GM10266 (cell line): ENCODE measurements around the gene FUS.

ENCODE experiments used
- DNase-seq: peaks from one replicate; pipeline ENCODE4 v3.0.0; 2012; ENCODE audit errors: extremely low spot score
- TF ChIP-seq, protein P1 (sequence below): IDR thresholded peaks from 2 replicates; pipeline ENCODE4 v1.5.1; 2012; ENCODE audit warnings: mild to moderate bottlenecking, low read depth; ENCODE audit not compliant: control insufficient read depth, insufficient read depth; ENCODE audit errors: missing control alignments

The FUS gene

DNA sequence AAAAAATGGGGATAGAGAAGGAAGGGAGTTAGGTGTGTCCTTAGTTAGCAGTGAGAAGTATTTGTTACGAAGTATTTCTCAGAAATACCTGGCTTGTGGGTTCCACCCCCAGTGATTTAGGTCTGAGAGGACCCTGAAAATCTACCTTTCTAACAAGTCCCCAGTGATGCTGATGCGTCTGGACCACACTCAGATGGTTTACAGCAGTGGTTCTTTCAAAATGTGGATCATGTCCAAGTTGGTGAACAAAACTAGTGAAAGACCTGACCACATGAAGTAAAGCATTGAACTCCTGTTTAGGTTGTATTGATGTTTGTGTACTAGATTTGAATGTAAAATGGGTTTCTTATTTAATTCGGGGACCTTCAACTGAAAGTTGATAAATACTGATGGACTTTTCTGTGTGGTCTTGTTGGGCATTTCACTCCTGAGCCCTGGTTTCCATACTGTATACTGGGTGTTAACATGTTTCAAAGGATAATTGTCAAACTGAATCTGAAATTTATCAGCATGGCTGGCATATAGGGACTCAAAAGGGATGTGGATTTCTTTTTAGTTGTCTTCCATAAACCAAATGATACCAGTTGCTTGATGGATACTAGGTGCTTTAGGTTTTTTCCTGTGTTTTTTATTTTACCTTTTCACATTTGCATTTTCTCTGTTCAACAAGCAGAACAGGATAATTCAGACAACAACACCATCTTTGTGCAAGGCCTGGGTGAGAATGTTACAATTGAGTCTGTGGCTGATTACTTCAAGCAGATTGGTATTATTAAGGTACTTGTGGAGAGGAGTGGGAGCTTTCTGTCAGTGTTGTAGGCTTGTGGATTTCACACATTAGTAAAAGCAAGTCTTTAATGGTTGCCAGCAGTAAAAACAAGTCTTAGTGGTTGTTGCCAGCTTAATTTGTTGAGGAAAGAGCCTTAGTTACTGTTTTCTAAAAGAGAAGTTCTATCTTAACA is 8.8 kb downstream of the FUS start:
- TF ChIP-seq, protein P1, sequence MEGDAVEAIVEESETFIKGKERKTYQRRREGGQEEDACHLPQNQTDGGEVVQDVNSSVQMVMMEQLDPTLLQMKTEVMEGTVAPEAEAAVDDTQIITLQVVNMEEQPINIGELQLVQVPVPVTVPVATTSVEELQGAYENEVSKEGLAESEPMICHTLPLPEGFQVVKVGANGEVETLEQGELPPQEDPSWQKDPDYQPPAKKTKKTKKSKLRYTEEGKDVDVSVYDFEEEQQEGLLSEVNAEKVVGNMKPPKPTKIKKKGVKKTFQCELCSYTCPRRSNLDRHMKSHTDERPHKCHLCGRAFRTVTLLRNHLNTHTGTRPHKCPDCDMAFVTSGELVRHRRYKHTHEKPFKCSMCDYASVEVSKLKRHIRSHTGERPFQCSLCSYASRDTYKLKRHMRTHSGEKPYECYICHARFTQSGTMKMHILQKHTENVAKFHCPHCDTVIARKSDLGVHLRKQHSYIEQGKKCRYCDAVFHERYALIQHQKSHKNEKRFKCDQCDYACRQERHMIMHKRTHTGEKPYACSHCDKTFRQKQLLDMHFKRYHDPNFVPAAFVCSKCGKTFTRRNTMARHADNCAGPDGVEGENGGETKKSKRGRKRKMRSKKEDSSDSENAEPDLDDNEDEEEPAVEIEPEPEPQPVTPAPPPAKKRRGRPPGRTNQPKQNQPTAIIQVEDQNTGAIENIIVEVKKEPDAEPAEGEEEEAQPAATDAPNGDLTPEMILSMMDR: no peak
- no peak for DNase-seq

DNA sequence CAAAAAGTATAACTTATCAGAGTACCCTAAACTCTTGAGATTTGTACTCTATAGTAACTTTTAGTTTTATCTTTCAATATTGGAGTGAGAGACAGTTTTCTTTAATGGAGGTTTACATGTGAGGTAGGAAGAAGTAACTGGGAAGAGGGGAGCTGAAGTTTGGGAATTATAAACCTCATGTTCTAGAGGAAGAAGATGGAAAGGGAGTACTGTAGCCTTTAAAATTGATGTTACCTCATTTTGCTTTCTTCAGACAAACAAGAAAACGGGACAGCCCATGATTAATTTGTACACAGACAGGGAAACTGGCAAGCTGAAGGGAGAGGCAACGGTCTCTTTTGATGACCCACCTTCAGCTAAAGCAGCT is 9.5 kb downstream of the FUS start:
- TF ChIP-seq, protein P1: no peak
- no peak for DNase-seq

DNA sequence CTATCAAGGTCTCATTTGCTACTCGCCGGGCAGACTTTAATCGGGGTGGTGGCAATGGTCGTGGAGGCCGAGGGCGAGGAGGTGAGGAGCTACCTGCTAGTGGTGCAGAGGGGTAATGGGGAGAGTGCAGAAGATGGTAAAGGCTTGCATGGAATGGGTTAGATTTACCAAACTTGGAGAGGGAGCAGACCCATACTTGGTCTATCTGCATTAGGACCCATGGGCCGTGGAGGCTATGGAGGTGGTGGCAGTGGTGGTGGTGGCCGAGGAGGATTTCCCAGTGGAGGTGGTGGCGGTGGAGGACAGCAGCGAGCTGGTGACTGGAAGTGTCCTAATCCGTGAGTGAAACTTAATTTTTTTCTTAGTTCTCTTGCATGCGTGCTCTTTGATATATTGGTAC is 10.1 kb downstream of the FUS start:
- TF ChIP-seq, protein P1: no peak
- DNase-seq: no peak

DNA sequence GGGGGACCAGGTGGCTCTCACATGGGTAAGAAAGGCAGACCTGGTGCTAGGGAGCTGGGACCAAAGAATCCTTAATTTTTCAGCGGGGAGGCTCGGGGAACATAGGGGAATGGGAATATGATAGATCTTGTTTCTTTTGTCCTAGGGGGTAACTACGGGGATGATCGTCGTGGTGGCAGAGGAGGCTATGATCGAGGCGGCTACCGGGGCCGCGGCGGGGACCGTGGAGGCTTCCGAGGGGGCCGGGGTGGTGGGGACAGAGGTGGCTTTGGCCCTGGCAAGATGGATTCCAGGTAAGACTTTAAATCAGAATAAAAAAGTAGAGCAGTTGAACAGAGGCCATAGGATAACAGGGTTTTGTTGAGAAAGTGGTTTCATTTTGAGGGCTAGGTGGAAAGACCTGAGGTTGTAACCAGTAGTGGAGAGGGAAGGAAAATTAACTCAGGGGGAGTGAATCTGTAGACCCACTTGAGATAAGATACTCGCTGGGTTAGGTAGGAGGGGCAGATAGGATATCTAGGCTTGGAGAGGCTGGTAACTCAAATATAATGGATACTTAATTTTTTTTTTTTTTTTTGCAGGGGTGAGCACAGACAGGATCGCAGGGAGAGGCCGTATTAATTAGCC is 11.0 kb downstream of the FUS start:
- DNase-seq: no peak
- TF ChIP-seq, protein P1: no peak

DNA sequence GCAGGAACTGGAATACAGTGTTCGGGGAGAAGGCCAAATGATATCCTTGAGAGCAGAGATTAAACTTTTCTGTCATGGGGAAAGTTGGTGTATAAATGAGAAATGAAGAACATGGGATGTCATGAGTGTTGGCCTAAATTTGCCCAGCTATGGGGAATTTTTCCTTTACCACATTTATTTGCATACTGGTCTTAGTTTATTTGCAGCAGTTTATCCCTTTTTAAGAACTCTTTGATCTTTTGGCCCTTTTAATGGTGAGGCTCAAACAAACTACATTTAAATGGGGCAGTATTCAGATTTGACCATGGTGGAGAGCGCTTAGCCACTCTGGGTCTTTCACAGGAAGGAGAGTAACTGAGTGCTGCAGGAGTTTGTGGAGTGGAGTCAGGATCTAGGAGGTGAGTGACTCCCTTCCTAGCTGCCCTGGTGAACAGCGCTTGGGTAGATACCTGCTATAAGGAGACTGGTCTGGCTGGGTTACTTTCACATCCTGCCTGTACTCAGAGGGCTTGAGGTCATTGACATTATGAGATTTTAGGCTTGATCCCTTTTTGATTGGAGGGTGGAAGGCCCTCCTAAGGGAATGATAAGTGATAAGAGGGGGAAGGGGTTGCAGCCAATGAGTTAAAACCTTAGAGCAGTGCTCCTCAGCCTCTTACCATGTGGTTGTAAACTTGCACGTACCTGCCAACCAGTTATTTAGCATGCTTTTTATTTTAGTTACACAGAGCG is 11.9 kb downstream of the FUS start:
- TF ChIP-seq, protein P1: no peak
- DNase-seq: no peak

DNA sequence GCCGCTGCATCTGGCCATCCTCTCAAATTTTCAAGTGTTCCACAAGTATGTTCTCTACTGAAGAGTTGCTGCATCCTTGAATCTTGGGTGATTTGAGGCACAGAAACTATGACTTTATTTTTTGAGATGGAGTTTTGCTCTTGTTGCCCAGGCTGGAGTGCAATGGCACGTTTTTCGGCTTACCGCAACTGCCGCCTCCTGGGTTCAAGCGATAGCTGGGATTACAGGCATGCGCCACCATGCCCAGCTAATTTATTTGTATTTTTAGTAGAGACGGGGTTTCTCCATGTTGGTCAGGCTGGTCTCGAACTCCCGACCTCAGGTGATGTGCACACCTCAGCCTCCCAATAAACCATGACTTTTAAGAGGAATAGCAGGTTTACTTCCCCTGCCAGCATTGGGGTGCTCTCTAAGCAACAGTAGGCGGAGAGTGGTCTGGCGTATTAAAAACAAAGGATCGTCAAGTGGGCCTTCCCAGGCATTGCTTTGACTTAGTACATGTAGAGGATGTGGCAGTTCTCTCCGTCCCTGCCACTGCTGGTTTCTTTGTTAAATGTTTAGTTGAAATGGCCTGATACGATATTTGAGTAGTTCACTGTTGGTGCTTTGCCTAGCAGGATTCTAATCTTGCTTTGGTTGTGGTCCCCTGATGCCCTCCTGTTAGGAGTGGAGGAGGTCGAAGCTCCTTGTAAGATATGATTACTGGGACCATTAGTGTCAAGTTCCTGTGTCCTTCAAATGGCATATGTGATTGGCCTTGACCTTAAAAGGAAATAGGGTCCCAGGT is 13.1 kb downstream of the FUS start:
- DNase-seq: no peak
- TF ChIP-seq, protein P1: no peak
